SHP77 treated with DMSO at 0.1 percent for 48 hours (cell line): ENCODE results near the gene SETD7.
A peak's percentile ranks its signal among the peaks of the same experiment; 100 is the strongest.
"Not testable (repeated sequence)": the region's sequence is repeated elsewhere in the genome, so short reads cannot be mapped to it uniquely, and the experiment has no call there.

Source experiments
- DNase-seq: peaks from one replicate; lab custom pipeline; 2025; lab: John Stamatoyannopoulos, UW

SETD7 gene

GRCh38 chr4:139465922-139466321 lies 90.1 kb downstream of the SETD7 start:
- DNase-seq = no peak

GRCh38 chr4:139464512-139464911 lies 91.5 kb downstream of the SETD7 start:
- DNase-seq = not testable (repeated sequence)

DNA sequence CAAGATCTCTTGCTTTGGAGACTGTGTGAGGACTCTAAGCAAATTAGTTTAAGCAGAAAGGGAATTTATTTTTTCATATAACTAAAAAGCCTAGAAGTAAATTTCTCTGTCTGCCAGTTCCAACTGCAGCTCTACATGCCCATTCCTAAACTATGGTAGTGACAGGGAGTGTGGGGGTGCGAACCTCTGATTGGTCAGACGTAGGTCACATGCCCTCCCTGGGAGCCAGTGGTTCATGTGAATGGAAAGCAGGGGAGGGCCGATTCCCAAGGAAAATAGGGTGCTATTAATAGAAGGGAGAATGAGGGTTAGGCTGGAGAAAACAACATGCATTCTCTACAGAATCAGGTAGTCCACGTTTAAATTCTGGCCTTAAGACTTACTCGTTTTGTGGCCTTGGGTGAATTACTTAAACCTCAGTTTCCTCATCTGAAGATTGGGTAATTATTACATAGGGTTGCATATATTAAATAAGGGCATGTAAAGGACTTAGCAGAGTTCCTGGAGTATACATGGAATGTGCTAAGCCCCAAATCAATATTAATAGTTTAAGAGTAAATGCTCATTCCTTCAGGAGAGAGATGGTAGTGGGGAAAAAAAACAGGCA lies 94.9 kb downstream of the SETD7 start:
- DNase-seq = no peak

- no peak for DNase-seq
These were observed 95.5 kb downstream of the SETD7 start for GRCh38 chr4:139460565-139460964.

DNA sequence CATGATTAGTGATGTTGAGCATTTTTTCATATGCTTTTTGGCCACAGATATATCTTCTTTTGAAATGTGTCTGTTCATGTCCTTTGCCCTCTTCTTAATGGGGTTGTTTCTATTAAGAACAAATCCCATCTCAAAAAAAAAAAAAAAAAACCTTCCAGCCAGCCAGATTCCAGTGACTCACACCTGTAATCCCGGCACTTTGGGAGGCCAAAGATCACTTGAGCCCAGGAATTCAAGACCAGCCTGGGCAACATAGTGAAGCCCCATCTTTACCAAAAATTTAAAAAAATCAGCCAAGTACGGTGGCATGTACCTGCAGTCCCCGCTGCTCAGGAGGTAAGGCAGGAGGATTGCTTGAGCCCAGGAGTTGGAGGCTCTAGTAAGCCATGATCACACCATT lies 97.0 kb downstream of the SETD7 start:
- DNase-seq = no peak

- DNase-seq = no peak
These were observed 97.5 kb downstream of the SETD7 start for GRCh38 chr4:139458543-139458942.

- no peak for DNase-seq
These were observed 98.7 kb downstream of the SETD7 start for GRCh38 chr4:139457318-139457717.

GRCh38 chr4:139455126-139455538 lies 100.9 kb downstream of the SETD7 start:
- DNase-seq = no peak

GRCh38 chr4:139454111-139455045 lies 101.6 kb downstream of the SETD7 start, which contains the start of gene RAB33B:
TSS of gene RAB33B (plus strand) at chr4:139454121. CDS start at chr4:139454196, 75 bp downstream.
- DNase-seq = no peak

DNA sequence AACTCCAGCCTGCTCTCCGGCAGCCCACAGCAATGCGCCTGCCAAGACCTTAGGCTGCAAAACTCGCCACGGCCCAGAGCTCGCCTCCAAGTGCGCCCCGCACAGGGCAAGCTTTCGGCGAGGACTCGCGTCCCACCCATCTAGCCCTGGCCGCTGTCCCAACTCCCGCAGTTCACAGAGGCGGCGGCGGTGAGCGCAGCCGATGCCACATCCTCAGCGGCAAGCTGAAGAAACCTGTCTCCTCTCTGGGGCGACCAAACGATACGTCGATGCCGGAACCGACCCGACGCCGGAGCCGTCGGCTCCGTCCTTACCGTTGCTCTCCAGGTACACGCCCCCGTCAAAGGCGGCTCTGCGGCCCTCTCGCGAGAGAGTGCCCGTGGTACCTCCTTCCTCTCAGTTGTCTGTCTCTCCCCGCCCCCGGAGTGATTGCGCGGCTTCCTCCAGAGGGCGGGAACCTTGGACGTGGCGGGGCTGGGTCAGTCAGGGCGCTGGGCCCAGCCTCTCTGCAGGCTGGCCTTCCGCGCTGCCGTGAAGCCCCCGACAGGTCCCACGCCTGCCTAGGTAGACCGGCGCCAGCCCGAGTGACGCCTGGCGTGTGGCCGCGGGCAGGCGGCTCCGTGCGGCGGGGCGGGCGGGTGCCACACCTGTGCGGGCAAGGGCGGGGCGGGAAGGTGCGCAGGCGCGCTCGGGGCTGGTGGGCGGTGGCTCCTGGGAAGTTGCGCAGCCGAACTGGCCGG lies 102.5 kb downstream of the SETD7 start:
- DNase-seq = peak; percentile 65

DNA sequence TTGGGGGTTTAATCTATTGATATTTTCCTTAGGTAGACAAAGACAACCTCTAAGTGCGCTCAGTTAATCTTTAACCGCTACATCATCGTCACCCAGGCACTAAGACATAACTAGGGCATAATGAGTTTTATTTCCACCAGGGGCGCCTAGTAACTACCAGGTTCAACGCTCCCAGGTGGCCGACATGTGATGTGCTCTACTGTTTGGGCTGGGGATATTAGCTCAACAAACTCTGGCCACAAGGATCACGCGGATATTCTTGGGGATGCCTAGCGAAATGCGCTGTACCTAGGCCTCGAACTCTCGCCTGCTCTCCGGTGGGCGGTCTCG lies 103.0 kb downstream of the SETD7 start:
- DNase-seq = peak; percentile 31

GRCh38 chr4:139451997-139452396 lies 104.0 kb downstream of the SETD7 start:
- no peak for DNase-seq

DNA sequence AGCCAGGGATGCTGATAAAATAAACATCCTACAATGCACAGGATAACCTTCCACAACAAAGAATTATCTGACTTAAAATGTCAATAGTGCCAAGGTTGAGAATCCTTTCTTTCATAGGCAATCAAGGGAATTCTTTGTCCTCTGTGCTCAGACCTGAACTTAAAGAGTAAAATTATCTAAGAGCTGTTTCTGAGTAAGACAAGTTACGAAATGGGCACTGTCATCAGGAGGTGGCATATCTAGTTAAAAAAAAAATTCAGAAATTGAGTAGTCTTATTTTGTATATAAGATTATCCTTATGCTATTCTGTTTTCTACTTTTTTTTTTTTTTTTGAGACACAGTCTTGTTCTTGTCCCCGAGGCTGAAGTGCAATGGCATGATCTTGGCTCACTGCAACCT lies 105.4 kb downstream of the SETD7 start:
- no peak for DNase-seq

DNA sequence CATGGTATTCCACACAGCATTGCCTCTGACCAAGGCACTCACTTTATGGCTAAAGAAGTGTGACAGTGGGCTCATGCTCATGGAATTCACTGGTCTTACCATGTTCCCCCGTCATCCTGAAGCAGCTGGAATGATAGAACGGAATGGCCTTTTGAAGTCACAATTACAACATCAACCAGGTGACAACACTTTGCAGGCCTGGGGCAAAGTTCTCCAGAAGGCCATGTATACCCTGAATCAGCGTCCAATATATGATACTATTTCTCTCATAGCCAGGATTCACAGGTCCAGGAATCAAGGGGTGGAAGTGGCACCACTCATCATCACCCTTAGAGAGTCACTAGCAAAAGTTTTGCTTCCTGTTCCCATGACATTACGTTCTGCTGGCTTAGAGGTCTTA lies 108.9 kb downstream of the SETD7 start:
- DNase-seq = not testable (repeated sequence)
